ENCODE data around the gene TASP1. TPM values are rescaled to one million over a fixed set of nuclear protein-coding genes. Genes with fewer than 3 reads are reported as not detected.

TASP1 gene
- total and polyA plus RNA-seq, 10 donors = 6.3 to 21.5 (median 15.5) TPM

- Histone ChIP-seq H3K9me3 (no peaks in the 10 kb centered on the region), H3K4me1 (no peaks in the 10 kb centered on the region), H3K27ac (no peak overlapping the region), H3K4me3 (no peak overlapping the region), H3K27me3 (replicated peaks in 1 of 7) (no peaks in the 10 kb centered on the region), H3K36me3 (peaks cover 0 to 10% (median 0%) of the 10 kb centered on the region in 6 donors)
- intact Hi-C loops (cut with DNase I; ENCODE audit: low total_unique reads) = no loop called here
- TF ChIP-seq POLR2A (IDR thresholded peaks at IDR 0.05) (no peak), POLR2AphosphoS5 (IDR thresholded peaks at IDR 0.05) (no peak)
- TF ChIP-seq, protein P1, sequence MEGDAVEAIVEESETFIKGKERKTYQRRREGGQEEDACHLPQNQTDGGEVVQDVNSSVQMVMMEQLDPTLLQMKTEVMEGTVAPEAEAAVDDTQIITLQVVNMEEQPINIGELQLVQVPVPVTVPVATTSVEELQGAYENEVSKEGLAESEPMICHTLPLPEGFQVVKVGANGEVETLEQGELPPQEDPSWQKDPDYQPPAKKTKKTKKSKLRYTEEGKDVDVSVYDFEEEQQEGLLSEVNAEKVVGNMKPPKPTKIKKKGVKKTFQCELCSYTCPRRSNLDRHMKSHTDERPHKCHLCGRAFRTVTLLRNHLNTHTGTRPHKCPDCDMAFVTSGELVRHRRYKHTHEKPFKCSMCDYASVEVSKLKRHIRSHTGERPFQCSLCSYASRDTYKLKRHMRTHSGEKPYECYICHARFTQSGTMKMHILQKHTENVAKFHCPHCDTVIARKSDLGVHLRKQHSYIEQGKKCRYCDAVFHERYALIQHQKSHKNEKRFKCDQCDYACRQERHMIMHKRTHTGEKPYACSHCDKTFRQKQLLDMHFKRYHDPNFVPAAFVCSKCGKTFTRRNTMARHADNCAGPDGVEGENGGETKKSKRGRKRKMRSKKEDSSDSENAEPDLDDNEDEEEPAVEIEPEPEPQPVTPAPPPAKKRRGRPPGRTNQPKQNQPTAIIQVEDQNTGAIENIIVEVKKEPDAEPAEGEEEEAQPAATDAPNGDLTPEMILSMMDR (IDR thresholded peaks at IDR 0.05 in 8 of 11, conservative IDR thresholded peaks at IDR 0.05 in 3 of 11) = no peak
- no peak for DNase-seq
- WGBS, 5 donors = 75 to 97% (median 88%) methylated on average over 3 of the region's 3 CpGs
Observed at GRCh38 chr20:13455713-13456112, 183.0 kb downstream of the TASP1 start.

- H3K27ac ChIP-seq = no peak overlapping the region
- WGBS, 5 donors = 94 to 100% (median 98%) methylated on average over 2 of the region's 2 CpGs
- no peaks in the 10 kb centered on the region for H3K4me1 ChIP-seq
- H3K4me3 ChIP-seq = no peak overlapping the region
- intact Hi-C loops (cut with DNase I; ENCODE audit: low total_unique reads) = no loop called here
- H3K9me3 ChIP-seq = no peaks in the 10 kb centered on the region
- peaks cover 0 to 10% (median 0%) of the 10 kb centered on the region in 6 donors for H3K36me3 ChIP-seq
- TF ChIP-seq POLR2AphosphoS5 (IDR thresholded peaks at IDR 0.05) (no peak), POLR2A (IDR thresholded peaks at IDR 0.05) (no peak)
- TF ChIP-seq, protein P1 (IDR thresholded peaks at IDR 0.05 in 8 of 11, conservative IDR thresholded peaks at IDR 0.05 in 3 of 11) = no peak
- DNase-seq = no peak
- no peaks in the 10 kb centered on the region for H3K27me3 ChIP-seq (replicated peaks in 1 of 7)
Observed at GRCh38 chr20:13453367-13453766, 185.4 kb downstream of the TASP1 start.

DNA sequence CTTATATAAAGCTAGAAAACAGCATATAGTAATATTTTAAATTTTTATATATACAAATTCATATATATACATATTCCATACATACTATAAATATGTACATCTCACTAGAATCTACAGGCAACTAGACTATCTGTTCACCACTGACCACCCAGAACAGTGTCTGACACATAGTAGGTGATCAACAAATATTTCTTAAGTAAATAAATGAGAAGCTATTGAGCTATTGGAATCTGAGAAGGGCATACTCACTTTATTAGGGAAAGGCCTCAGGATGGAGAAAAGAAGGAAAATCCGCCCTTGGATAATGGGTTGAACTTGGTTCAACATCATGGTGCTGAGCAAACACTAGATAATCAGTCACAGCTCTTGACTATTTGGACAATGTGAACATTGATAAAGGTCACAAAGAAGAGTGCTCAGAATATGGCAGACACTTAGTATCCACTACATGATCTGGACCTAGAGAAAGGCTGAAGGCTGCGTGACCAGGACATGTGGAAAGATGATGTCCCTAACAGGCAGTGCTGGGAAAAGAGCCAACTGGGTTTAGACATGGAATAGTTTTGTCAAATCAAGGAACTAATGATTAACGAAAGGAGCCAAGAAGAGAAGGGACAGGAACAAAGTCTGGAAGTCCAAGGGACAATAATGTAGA lies 186.1 kb downstream of the TASP1 start:
- Histone ChIP-seq H3K9me3 (no peaks in the 10 kb centered on the region), H3K27ac (no peak overlapping the region), H3K36me3 (peaks cover 0 to 10% (median 0%) of the 10 kb centered on the region in 6 donors), H3K27me3 (replicated peaks in 1 of 7) (no peaks in the 10 kb centered on the region), H3K4me3 (no peak overlapping the region), H3K4me1 (no peaks in the 10 kb centered on the region)
- WGBS, 5 donors = 82 to 99% (median 89%) methylated on average over 3 of the region's 3 CpGs
- intact Hi-C loops (cut with DNase I; ENCODE audit: low total_unique reads) = no loop called here
- TF ChIP-seq, protein P1 (IDR thresholded peaks at IDR 0.05 in 8 of 11, conservative IDR thresholded peaks at IDR 0.05 in 3 of 11) = no peak
- TF ChIP-seq POLR2A (IDR thresholded peaks at IDR 0.05) (no peak), POLR2AphosphoS5 (IDR thresholded peaks at IDR 0.05) (no peak)
- DNase-seq = no peak

DNA sequence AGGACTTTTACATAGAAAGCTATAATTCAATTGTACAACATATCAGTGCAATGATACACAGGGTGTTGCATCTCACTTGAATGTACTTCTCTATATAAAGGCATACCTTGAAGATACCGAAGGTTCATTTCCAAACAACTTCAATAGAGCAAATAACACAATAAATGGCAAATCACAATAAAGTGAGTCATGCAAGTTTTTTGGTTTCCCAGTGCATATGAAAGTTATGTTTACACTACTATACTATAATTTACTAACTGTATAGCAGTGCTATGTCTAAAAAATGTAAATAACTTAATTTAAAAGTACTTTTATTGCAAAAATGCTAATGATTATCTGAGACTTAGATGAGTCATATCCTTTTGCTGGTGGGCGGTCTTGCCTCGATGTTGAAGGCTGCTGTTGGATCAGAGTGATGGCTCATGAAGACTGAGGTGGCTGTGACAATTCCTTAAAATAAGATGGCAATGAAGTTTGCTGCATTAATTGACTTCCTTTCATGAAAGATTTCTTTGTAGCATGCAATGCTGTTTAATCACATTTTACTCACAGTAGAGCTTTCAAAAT lies 188.8 kb downstream of the TASP1 start:
- 78 to 91% (median 81%) methylated on average over 3 of the region's 3 CpGs for WGBS, 5 donors
- intact Hi-C loops (cut with DNase I; ENCODE audit: low total_unique reads) = no loop called here

More for the DNA sequence above, 188.8 kb downstream of the TASP1 start:
- no peak for DNase-seq
- Histone ChIP-seq H3K4me3 (no peak overlapping the region), H3K4me1 (no peaks in the 10 kb centered on the region), H3K36me3 (peaks cover 0 to 10% (median 0%) of the 10 kb centered on the region in 6 donors), H3K27me3 (replicated peaks in 1 of 7) (no peaks in the 10 kb centered on the region), H3K27ac (no peak overlapping the region), H3K9me3 (no peaks in the 10 kb centered on the region)
- TF ChIP-seq POLR2A (IDR thresholded peaks at IDR 0.05) (no peak), POLR2AphosphoS5 (IDR thresholded peaks at IDR 0.05) (no peak)
- TF ChIP-seq, protein P1 (IDR thresholded peaks at IDR 0.05 in 8 of 11, conservative IDR thresholded peaks at IDR 0.05 in 3 of 11) = no peak

All from spleen (tissue), 11 donors.